ENCODE results near the gene METTL16. TPM values are rescaled to one million over a fixed set of nuclear protein-coding genes. Genes with fewer than 3 reads are reported as not detected.

The METTL16 gene
- total RNA-seq, 1 donor = 14.8 TPM

GRCh38 chr17:2384439-2385127 is 127.1 kb downstream of the METTL16 start:
- H3K4me2 ChIP-seq (ENCODE audit: insufficient read depth, low read length) = no peak overlapping the region
- peaks cover 12% of the 10 kb centered on the region for H4K20me1 ChIP-seq (ENCODE audit: insufficient read depth, low read length)
- H3K9me3 ChIP-seq (ENCODE audit: low read depth, low read length) = no peaks in the 10 kb centered on the region
- H3K27ac ChIP-seq (ENCODE audit: low read depth, low read length) = no peak overlapping the region
- no peak for DNase-seq (ENCODE audit: insufficient read length, low spot score, missing footprints)
- peaks cover 32% of the 10 kb centered on the region for H3K36me3 ChIP-seq (ENCODE audit: insufficient read depth, low read length)
- H2AFZ ChIP-seq (ENCODE audit: low read length) = no peak overlapping the region
- H3K4me3 ChIP-seq (ENCODE audit: insufficient read depth, low read length) = no peak overlapping the region
- peaks cover 17% of the 10 kb centered on the region for H3K79me2 ChIP-seq (ENCODE audit: insufficient read depth, low read length)
- no peak for TF ChIP-seq CTCF (IDR thresholded peaks at IDR 0.05; ENCODE audit: extremely low read depth, low read depth, low read length)
- H3K27me3 ChIP-seq (ENCODE audit: insufficient read depth, low read length) = no peaks in the 10 kb centered on the region
- no peaks in the 10 kb centered on the region for H3K4me1 ChIP-seq (ENCODE audit: insufficient read depth, low read length)

GRCh38 chr17:2383628-2384167 is 128.0 kb downstream of the METTL16 start:
- H4K20me1 ChIP-seq (ENCODE audit: insufficient read depth, low read length) = peaks cover 12% of the 10 kb centered on the region
- H3K79me2 ChIP-seq (ENCODE audit: insufficient read depth, low read length) = peaks cover 10% of the 10 kb centered on the region
- H3K4me3 ChIP-seq (ENCODE audit: insufficient read depth, low read length) = no peak overlapping the region
- TF ChIP-seq CTCF (IDR thresholded peaks at IDR 0.05; ENCODE audit: extremely low read depth, low read depth, low read length) = no peak
- H3K9me3 ChIP-seq (ENCODE audit: low read depth, low read length) = no peaks in the 10 kb centered on the region
- H3K27me3 ChIP-seq (ENCODE audit: insufficient read depth, low read length) = no peaks in the 10 kb centered on the region
- no peak overlapping the region for H2AFZ ChIP-seq (ENCODE audit: low read length)
- H3K4me1 ChIP-seq (ENCODE audit: insufficient read depth, low read length) = no peaks in the 10 kb centered on the region
- H3K36me3 ChIP-seq (ENCODE audit: insufficient read depth, low read length) = peaks cover 29% of the 10 kb centered on the region
- H3K4me2 ChIP-seq (ENCODE audit: insufficient read depth, low read length) = no peak overlapping the region
- H3K27ac ChIP-seq (ENCODE audit: low read depth, low read length) = peak overlapping the region; percentile 8
- no peak for DNase-seq (ENCODE audit: insufficient read length, low spot score, missing footprints)

GRCh38 chr17:2380950-2381649 is 130.6 kb downstream of the METTL16 start:
- no peaks in the 10 kb centered on the region for H3K9me3 ChIP-seq (ENCODE audit: low read depth, low read length)
- H3K27ac ChIP-seq (ENCODE audit: low read depth, low read length) = no peak overlapping the region
- no peaks in the 10 kb centered on the region for H3K4me1 ChIP-seq (ENCODE audit: insufficient read depth, low read length)
- no peak overlapping the region for H2AFZ ChIP-seq (ENCODE audit: low read length)
- no peaks in the 10 kb centered on the region for H3K27me3 ChIP-seq (ENCODE audit: insufficient read depth, low read length)
- DNase-seq (ENCODE audit: insufficient read length, low spot score, missing footprints) = no peak
- H3K79me2 ChIP-seq (ENCODE audit: insufficient read depth, low read length) = no peaks in the 10 kb centered on the region
- H3K36me3 ChIP-seq (ENCODE audit: insufficient read depth, low read length) = peaks cover 28% of the 10 kb centered on the region
- no peak for TF ChIP-seq CTCF (IDR thresholded peaks at IDR 0.05; ENCODE audit: extremely low read depth, low read depth, low read length)
- H3K4me2 ChIP-seq (ENCODE audit: insufficient read depth, low read length) = no peak overlapping the region
- H4K20me1 ChIP-seq (ENCODE audit: insufficient read depth, low read length) = peaks cover 4% of the 10 kb centered on the region
- no peak overlapping the region for H3K4me3 ChIP-seq (ENCODE audit: insufficient read depth, low read length)

Data from osteoblast (primary cell).